GM08714 (cell line): ENCODE results near the gene FNBP1L.

ENCODE experiments used
- H3K4me3 ChIP-seq: fragments of 200-500 bp; sonication (Bioruptor generic); 2 replicates; pipeline ENCODE4 v1.5.1; 2014; ENCODE audit warnings: mild to moderate bottlenecking, low read length, inconsistent platforms
- ZNF274 ChIP-seq: IDR thresholded peaks from 2 replicates; pipeline ENCODE4 v1.6.1; 2012; ENCODE audit warnings: mild to moderate bottlenecking, low read depth, low read length

Gene FNBP1L

DNA sequence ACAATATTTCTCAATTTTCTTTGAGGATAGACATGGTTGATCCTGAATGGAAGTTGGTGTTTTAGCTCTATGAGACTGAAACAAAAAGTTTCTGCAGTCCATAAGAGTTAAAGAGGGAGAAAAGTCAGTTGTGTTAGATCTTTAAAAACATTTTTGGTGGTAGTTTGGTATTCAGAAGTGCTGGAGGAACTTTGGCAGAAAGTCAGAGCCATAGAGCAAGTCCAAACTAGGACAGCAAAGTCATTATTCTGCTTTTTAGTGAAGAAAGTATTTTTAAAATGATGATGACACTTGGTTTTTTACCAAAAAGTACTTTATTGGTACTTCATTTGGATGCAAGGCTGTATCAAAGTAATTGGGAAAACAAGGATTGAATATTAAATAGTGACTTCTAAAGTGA lies 41.8 kb downstream of the FNBP1L start:
- TF ChIP-seq ZNF274: no peak
- no peak overlapping the region for H3K4me3 ChIP-seq

DNA sequence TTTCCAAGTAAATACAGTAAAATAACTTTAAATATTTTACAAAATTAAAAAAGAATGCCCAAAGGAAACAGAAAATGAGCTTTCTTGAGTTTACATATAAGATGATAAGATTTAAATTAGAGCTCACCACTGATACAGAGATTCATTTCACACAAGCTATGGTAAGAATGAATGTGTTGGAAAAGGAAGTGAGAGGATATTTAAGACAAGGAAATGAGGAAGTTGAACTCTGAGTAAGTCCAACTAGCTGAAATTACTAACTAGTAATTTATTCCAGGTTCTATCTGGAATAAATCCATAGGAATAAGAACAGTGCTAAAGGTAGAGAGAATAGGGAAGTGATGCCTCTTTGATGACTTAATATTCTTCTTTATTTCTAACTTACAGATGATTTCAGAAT lies 42.4 kb downstream of the FNBP1L start:
- no peak overlapping the region for H3K4me3 ChIP-seq
- no peak for TF ChIP-seq ZNF274

DNA sequence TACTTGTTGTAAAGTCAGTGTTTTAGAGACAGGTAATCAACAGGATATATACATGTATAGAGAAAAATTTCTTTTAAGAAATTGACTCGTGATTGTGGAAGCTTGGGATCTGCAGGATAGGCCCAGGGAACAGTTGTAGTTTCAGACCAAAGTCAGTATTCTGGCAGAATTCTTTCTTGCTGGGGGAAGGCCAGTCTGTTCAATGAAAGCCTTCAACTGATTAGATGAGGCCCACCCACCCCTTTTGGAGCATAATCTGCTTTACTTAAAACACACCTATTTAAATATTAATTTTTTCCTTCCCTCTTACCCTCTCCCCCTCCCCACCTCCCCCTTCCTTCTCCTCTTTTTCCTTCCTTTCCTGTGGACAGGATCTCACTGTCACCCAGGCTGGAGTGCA lies 48.0 kb downstream of the FNBP1L start:
- no peak overlapping the region for H3K4me3 ChIP-seq
- no peak for TF ChIP-seq ZNF274

DNA sequence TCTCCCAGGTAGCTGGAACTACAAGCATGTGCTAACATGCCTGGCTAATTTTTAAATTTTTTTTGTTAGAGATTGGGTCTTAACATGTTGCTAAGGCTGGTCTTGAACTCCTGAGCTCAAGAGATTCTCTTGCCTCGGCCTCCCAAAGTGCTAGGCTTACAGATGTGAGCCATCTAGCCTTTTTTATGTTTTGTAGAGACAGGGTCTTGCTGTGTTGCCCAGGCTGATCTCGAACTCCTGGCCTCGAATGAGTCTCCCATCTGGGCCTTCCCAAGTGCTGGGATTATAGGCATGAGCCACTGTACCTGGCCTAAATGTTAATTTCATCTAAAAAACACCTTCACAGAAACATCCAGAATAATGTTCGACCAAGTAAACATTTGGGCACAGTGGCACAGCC lies 48.6 kb downstream of the FNBP1L start:
- no peak overlapping the region for H3K4me3 ChIP-seq
- no peak for TF ChIP-seq ZNF274

- H3K4me3 ChIP-seq: no peak overlapping the region
- TF ChIP-seq ZNF274: no peak
Measured at GRCh38 chr1:93499075-93499474, 51.2 kb downstream of the FNBP1L start.

- TF ChIP-seq ZNF274: no peak
- H3K4me3 ChIP-seq: no peak overlapping the region
Measured at GRCh38 chr1:93499533-93499932, 51.6 kb downstream of the FNBP1L start.

- no peak for TF ChIP-seq ZNF274
- no peak overlapping the region for H3K4me3 ChIP-seq
Measured at GRCh38 chr1:93500275-93500674, 52.4 kb downstream of the FNBP1L start.

- no peak for TF ChIP-seq ZNF274
- H3K4me3 ChIP-seq: no peak overlapping the region
Measured at GRCh38 chr1:93501399-93501798, 53.5 kb downstream of the FNBP1L start.

GRCh38 chr1:93501829-93502369 lies 54.0 kb downstream of the FNBP1L start:
- H3K4me3 ChIP-seq: no peak overlapping the region
- TF ChIP-seq ZNF274: no peak

DNA sequence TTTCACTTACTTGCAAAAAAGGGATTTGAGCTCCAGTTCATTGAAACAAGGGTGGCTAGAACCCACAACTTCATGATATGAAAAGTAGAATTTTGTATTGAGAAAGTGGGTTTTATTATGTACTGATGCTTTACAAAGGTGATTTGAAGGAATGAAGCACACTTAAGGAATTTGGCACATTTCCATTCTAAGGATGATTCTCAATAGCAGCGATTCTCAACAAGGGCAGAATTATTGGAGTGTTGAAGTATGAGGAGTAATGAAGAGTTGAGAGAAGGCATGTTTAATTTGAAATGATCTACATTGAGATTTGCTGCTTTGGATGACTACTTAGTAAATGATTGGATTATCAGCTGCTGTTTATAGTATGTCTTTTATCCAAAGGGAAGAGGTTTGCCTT lies 54.7 kb downstream of the FNBP1L start:
- H3K4me3 ChIP-seq: no peak overlapping the region
- no peak for TF ChIP-seq ZNF274

DNA sequence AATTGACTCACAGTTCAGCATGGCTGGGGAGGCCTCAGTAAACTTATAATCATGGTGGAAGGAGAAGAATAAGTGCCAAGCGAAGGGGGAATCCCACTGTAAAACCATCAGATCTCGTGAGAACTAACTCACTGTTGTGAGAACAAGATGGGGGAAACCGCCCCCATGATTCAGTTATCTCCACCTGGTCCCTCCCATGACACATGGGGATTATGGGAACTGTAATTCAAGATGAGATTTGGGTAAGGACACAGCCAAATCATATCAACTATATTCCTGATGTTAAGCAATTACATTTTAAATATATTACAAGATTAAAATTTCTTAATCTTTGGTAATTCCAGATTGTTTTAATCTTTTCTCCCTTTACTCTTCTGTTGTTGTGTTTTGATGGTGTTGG lies 55.2 kb downstream of the FNBP1L start:
- no peak overlapping the region for H3K4me3 ChIP-seq
- no peak for TF ChIP-seq ZNF274

DNA sequence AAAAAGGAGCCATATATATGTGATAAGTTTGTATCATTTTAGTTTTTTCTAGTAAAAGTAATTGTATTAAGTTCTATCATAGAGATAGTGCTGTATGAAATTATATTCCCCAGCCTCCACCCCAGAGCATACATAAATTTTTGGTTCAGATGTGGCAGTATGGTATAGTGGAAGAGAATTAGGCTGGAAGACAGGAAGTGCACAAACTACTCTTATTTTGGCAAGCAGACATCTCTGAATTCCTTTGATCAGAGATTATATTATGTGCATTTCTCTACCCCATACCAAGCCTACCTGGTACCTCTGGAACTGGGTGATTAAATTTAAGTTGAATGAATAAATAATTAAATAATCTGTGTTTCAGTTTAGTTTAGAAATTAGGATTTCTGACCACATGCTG lies 55.9 kb downstream of the FNBP1L start:
- no peak for TF ChIP-seq ZNF274
- no peak overlapping the region for H3K4me3 ChIP-seq

GRCh38 chr1:93504247-93505033 lies 56.5 kb downstream of the FNBP1L start:
- H3K4me3 ChIP-seq: no peak overlapping the region
- no peak for TF ChIP-seq ZNF274

GRCh38 chr1:93506126-93506525 lies 58.2 kb downstream of the FNBP1L start:
- TF ChIP-seq ZNF274: no peak
- no peak overlapping the region for H3K4me3 ChIP-seq

DNA sequence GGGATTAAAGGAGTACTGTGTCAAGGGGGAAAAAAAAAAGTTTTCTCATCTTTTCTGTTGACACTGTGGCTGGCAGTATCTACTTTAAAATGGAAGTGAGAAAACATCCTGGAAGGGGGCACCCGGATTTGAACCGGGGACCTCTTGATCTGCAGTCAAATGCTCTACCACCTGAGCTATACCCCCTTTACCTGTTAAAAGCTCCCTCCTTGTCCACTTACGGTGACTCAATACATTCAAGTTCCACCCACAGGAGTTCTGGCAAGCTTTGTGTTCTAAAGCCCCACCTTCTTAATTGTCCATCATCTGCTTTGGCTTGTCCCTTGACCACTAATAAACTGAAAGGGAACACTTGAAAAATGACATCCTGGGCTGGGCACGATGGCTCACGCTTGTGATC lies 68.2 kb downstream of the FNBP1L start:
- TF ChIP-seq ZNF274: no peak
- no peak overlapping the region for H3K4me3 ChIP-seq

- H3K4me3 ChIP-seq: no peak overlapping the region
- TF ChIP-seq ZNF274: no peak
Measured at GRCh38 chr1:93518516-93518915, 70.6 kb downstream of the FNBP1L start.
